Stimulated activated naive CD8-positive, alpha-beta T cell treated with anti-CD3 and anti-CD28 coated beads, Interleukin-15, amount 100 ng/mL, for 72 hours (primary cell): ENCODE results near the gene ZNF764.

Source experiments
- ATAC-seq: fragments of 150-1000 bp; cut with Tn5 transposase; 2 replicates; pipeline ENCODE4 v1.10.0; 2021; ENCODE audit warnings: mild to moderate bottlenecking, moderate library complexity
- DNase-seq, 2 donors: peaks; one replicate each; pipeline ENCODE4 v3.0.0; 2021 to 2022
- H3K27ac Mint-ChIP-seq, 2 donors: one replicate each; pipeline ENCODE4 v1.8.0; 2022; ENCODE audit warnings: mild to moderate bottlenecking in 2 of 2, mixed read lengths in 2 of 2, moderate library complexity in 2 of 2
- H3K27me3 Mint-ChIP-seq: one replicate; pipeline ENCODE4 v1.8.0; 2022; ENCODE audit warnings: mixed read lengths
- H3K4me1 Mint-ChIP-seq: one replicate; pipeline ENCODE4 v1.8.0; 2022; ENCODE audit warnings: mild to moderate bottlenecking, mixed read lengths
- H3K4me3 Mint-ChIP-seq, 2 donors: one replicate each; pipeline ENCODE4 v1.8.0; 2022; ENCODE audit warnings: mild to moderate bottlenecking in 2 of 2, mixed read lengths in 2 of 2, moderate library complexity in 1 of 2
- H3K9me3 Mint-ChIP-seq, 2 donors: one replicate each; pipeline ENCODE4 v1.8.0; 2022; ENCODE audit warnings: mixed read lengths in 2 of 2

ZNF764 gene

GRCh38 chr16:30582611-30583340 lies 24.6 kb upstream of the ZNF764 start:
- H3K4me3 Mint-ChIP-seq: no peak overlapping the region

DNA sequence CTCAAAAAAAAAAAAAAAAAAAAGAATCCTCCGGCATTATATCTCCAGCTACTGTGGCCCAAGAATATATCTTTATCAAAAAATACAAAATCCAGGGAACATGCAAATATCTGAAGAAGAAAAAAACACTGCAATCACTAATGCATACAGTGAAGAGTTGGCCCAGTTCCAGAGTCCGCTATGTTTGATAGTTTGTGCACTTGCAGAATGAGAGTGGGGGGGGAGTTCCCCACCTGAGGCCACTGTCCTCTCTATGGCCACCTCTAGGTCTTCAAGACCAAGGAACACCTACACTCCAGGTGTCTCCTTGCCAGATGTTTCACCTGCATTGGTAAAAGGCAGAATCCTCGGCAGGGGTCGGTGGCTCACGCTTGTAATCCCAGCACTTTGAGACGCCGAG lies 23.3 kb upstream of the ZNF764 start:
- H3K4me1 Mint-ChIP-seq: peaks cover 29% of the 10 kb centered on the region
- no peak for DNase-seq
- no peaks in the 10 kb centered on the region for H3K27me3 Mint-ChIP-seq
- H3K4me3 Mint-ChIP-seq: no peak overlapping the region
- no peaks in the 10 kb centered on the region for H3K9me3 Mint-ChIP-seq
- no peak overlapping the region for H3K27ac Mint-ChIP-seq
- ATAC-seq: no peak

More at GRCh38 chr16:30582611-30583340, 24.6 kb upstream of the ZNF764 start:
- ATAC-seq (no peak), DNase-seq (no peak)
- Mint-ChIP-seq H3K4me1 (peaks cover 37% of the 10 kb centered on the region), H3K27me3 (no peaks in the 10 kb centered on the region), H3K27ac (peak overlapping the region in 1 of 2 donors; percentile 21), H3K9me3 (no peaks in the 10 kb centered on the region)

GRCh38 chr16:30574678-30575077 lies 16.5 kb upstream of the ZNF764 start:
- DNase-seq (no peak), ATAC-seq (no peak)
- Mint-ChIP-seq H3K4me1 (peaks cover 36% of the 10 kb centered on the region), H3K4me3 (no peak overlapping the region), H3K27me3 (no peaks in the 10 kb centered on the region), H3K9me3 (no peaks in the 10 kb centered on the region), H3K27ac (no peak overlapping the region)

DNA sequence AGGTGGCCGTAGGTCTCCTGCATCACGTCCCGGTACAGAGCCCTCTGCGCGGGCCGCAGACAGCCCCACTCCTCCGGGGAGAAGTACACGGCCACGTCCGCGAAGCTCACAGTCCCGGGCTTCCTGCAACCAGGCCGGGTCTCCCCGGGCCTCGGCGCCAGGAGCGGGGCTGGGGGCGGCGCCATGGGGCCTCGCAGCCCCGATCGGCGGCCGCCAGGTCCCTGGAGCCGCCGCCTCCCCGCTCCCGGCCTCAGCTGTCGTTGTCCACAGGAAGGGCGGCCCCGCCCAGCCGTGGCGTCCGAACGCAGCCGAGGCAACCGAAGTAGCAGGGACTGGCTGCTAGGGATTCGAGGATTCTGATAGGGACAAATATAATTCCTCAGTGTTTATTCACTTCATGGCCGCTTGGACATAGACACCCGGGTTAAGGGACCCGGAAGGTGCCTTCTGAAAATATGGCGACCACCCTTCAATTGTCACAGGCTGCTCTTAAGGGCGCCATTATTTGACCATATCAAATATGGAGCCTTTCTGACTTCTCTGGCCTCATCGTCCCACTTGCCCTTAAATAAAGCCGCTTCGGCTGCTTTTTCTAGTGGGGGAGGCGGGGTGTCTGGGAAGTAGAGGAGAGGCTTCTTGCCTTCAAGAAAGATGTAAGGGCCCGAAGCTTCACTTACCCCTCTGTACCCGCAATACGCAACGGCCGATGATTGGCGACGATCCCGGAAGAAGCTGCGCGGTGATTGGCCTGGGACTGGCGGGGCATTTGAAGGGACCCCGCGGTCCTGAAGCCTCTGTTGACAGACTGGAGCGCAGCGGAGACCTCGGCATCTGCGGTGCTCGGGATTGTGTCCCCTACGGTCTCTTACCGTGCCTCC lies 13.5 kb upstream of the ZNF764 start, which contains the start of gene ZNF688:
Gene ZNF688, minus strand, starts transcription at position 270 of the 878 bp plus-strand sequence. Its CDS starts 85 bp downstream, at position 185.
- ATAC-seq: peak; percentile 89
- peaks cover 62% of the 10 kb centered on the region for H3K4me1 Mint-ChIP-seq
- peak; percentile 90 to 95 for DNase-seq

DNA sequence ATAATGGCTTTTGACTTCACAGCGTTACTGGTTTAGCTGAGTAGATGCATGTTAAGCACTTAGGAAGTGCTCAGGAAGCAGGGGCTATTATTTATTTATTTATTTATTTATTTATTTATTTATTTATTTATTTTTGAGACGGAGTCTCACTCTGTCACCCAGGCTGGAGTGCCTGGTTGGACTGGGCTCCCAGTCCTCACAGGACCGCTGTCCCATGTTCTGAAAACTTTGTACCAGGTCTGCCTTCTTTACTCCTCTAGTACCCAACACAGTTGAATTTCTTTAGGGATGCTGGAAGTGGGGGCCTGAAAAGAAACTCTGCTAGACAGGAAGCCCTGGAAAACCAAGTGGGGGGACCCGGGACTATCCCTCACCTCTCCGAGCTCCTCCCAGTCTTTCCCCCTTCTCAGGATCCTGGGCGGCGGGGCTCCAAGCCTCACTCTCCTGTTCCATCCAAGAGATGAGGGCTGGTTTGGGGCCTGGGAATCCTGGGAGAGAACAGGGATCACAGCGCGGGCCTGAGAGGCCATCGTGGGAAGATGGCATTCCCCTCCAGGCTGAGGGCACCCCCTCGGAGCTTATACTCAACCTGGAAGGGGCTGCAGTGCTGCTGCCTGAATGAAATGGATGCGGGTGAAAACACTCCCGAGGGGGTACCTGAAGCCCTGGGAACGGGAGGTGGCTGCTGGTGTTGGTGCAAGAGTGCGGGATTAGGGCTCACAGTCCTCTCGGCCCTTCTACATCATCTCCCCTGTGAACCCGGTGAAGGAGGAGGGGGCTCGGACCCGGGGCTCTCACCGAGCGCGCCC lies 12.7 kb upstream of the ZNF764 start:
- H3K4me1 Mint-ChIP-seq: peaks cover 63% of the 10 kb centered on the region
- DNase-seq (no peak), ATAC-seq (no peak)
- H3K27ac Mint-ChIP-seq: peak overlapping the region; percentile 95 to 96
- no peaks in the 10 kb centered on the region for H3K27me3 Mint-ChIP-seq
- peak overlapping the region; percentile 87 to 93 for H3K4me3 Mint-ChIP-seq
- no peaks in the 10 kb centered on the region for H3K9me3 Mint-ChIP-seq

More for the DNA sequence above, 13.5 kb upstream of the ZNF764 start, which contains the start of gene ZNF688:
- no peaks in the 10 kb centered on the region for H3K27me3 Mint-ChIP-seq
- H3K9me3 Mint-ChIP-seq: no peaks in the 10 kb centered on the region
- peak within 1 kb of the TSS; percentile 95 to 96 for H3K27ac Mint-ChIP-seq
- H3K4me3 Mint-ChIP-seq: peak within 1 kb of the TSS; percentile 87 to 93

DNA sequence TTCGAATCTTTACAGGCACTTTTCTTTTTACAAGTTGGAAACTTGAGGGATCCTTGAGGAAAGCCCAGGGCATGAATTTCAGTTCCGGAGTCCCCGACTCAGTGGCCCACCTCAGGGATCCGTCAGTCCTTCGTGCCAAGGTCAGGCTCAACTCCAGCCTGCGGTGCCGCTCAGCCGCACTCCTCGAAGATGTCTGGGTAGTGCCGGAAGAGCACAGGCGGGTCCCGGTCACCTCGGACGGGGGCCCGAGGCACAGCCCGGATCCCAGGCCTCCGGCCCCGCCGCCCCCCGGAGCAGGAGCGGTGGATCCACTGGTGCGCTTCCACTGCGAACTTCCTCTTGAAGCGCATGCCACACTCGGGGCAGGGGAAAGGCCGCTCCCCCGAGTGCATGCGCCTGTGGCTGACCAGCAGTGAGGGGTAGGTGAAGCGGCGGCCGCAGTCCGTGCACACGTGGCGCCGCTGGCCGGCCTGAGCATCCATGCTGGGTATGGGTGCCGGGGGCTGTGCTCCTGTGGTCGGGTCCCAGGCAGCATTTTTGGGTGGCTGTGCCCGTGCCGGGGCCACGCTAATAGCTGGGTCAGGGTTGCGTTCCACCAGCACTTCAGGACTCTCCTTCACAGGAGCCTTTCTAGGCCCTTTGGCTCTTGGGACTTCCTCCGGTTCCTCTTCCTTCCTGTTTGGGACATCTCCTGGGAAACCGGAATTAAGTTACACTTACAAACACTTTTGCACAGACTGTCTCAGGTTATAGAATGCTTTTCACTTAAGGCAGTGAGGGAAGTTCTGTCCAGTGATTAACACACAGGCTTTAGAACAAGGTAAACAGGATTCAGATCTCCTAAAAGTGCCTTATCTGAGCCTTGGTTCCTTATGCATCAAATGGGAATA lies 11.8 kb upstream of the ZNF764 start:
- H3K27ac Mint-ChIP-seq: peak overlapping the region in 1 of 2 donors; percentile 19
- DNase-seq: no peak
- H3K9me3 Mint-ChIP-seq: no peaks in the 10 kb centered on the region
- H3K4me3 Mint-ChIP-seq: peak overlapping the region in 1 of 2 donors; percentile 87
- ATAC-seq: no peak
- H3K27me3 Mint-ChIP-seq: no peaks in the 10 kb centered on the region
- H3K4me1 Mint-ChIP-seq: peaks cover 54% of the 10 kb centered on the region

DNA sequence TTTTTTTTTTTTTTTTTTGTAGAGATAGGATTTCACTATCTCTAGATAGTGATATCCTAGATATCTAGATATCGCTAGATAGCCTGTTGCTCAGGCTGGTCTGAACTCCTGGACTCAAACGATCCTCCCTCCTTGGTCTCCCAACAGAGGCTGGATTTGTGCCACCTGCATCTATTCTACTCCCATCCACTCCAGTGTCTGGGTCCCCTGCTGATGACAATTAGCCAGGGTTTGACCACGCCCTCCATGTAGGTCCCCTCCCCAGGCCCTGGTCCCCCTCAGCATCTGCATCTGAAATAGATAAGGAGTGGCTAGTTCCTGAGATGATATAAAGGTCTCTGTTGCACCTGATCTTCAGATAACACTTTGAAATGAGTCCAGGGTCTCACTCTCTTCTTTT lies 11.1 kb upstream of the ZNF764 start:
- Mint-ChIP-seq H3K4me1 (peaks cover 48% of the 10 kb centered on the region), H3K27me3 (no peaks in the 10 kb centered on the region), H3K27ac (no peak overlapping the region), H3K4me3 (peak overlapping the region; percentile 28 to 49), H3K9me3 (no peaks in the 10 kb centered on the region)
- no peak for DNase-seq
- ATAC-seq: no peak

DNA sequence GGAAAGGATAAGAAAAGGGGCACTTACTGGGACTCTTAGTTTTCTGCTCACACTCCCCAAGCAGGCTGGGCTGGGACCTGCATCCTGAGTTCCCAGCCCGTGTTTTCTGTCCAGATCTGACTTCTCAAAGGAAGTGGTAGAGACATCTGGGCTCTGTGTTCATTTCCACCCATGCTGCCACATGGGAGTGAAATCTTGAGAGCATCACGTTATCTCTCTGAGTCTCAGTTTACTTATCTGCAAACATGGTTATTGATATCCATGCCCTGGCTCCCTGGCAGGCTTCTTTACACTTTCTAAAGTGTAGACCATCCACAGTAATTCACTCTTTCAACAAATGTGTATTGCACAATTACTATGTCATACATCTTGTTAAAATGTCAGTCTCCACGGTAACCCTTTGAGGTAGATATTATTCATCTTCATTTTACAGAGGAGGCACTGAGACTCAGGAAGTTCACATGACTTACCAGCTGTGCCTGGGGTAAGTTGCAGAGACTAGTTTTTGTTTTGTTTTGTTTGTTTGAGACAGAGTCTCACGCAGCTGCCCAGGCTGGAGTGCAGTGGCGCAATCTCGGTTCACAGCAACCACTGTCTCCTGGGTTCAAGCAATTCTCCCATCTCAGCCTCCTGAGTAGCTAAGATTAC lies 9.9 kb upstream of the ZNF764 start:
- peak; percentile 30 to 54 for DNase-seq
- Mint-ChIP-seq H3K4me3 (peak overlapping the region; percentile 64 to 74), H3K27ac (peak overlapping the region; percentile 96 to 97), H3K27me3 (no peaks in the 10 kb centered on the region), H3K4me1 (peaks cover 43% of the 10 kb centered on the region), H3K9me3 (no peaks in the 10 kb centered on the region)
- ATAC-seq: peak; percentile 63

DNA sequence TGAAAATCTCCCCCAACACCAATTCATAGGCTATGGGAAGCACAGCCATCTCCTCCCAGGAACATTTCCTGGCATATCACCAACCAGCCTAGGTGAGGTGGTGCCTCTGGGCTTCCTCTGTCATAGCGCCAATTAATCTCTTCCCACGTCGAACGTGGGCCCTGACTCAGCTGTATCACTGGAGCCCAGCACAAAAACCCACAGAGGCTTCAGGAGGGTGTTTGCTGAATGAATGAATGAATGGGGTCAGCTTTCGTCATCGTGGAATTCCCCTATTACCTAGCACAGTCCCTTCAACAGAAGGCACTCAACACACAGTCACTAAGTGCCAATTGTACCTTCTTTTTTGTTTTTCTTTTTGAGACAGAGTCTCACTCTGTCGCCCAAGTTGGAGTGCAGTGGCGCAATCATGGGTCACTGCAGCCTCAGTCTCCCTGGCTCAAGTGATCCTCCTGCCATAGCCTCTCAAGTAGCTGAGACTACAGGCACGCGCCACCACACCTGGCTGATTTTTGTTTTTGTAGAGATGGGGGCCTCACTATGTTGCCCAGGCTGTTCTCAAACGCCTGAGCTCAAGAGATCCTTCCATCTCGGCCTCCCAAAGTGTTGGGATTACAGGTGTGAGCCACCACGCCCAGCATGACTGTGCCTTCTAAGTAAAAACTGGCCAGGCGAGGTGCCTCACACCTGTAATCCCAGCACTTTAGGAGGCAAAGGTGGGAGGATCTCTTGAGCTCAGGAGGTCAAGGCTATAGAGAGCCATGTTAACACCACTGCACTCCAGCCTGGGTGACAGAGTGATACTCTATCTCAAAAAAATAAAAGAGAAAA lies 9.2 kb upstream of the ZNF764 start:
- peaks cover 44% of the 10 kb centered on the region for H3K4me1 Mint-ChIP-seq

DNA sequence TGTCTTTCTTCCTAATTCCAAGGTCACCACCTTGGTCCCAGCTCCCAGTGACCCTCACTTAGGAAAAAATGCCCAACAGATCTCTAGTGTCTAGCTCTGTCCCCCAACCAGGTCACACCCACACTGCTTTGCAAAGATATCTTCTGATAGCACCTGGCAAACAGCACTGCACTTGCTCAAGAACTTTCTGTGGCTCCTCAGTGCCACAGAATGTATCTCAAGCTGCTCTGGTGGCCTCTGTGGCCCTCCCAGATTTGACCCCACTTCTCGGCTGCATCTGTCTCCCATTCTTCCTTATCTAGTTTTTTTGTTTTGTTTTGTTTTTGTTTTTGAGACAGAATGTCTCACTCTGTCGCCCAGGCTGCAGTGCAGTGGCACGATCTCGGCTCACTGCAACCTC lies 8.4 kb upstream of the ZNF764 start:
- H3K4me3 Mint-ChIP-seq: no peak overlapping the region
- DNase-seq: no peak
- ATAC-seq: no peak
- H3K4me1 Mint-ChIP-seq: peaks cover 47% of the 10 kb centered on the region
- no peaks in the 10 kb centered on the region for H3K27me3 Mint-ChIP-seq
- H3K27ac Mint-ChIP-seq: no peak overlapping the region
- H3K9me3 Mint-ChIP-seq: no peaks in the 10 kb centered on the region

More for the DNA sequence above, 9.2 kb upstream of the ZNF764 start:
- peak overlapping the region; percentile 40 to 74 for H3K4me3 Mint-ChIP-seq
- peak overlapping the region; percentile 63 to 96 for H3K27ac Mint-ChIP-seq
- peak; percentile 51 for ATAC-seq
- H3K9me3 Mint-ChIP-seq: no peaks in the 10 kb centered on the region
- H3K27me3 Mint-ChIP-seq: no peaks in the 10 kb centered on the region
- DNase-seq: peak; percentile 41 to 74

GRCh38 chr16:30565984-30566383 lies 7.8 kb upstream of the ZNF764 start:
- Mint-ChIP-seq H3K27ac (no peak overlapping the region), H3K27me3 (no peaks in the 10 kb centered on the region), H3K4me3 (no peak overlapping the region), H3K9me3 (no peaks in the 10 kb centered on the region), H3K4me1 (peaks cover 50% of the 10 kb centered on the region)
- DNase-seq (no peak), ATAC-seq (no peak)

DNA sequence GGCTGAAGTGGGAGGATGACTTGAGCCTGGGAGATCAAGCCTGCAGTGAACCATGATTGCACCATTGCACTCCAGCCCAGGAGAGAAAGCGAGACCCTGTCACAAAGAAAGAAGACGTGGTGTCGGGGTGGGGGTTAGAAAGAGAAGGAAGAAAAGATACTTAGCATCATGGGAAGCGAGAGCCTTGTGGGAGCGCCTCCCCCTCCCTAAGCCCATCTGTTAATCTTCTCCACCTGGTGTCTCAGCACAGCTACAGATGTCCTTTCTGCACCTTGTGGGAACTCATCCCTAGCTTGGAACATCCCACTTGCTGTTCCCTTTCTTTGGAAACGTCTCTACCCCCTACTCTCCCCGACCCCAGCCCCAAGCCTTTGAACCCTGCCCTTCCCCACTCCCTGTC lies 7.4 kb upstream of the ZNF764 start:
- H3K27ac Mint-ChIP-seq: no peak overlapping the region
- DNase-seq: no peak
- peaks cover 50% of the 10 kb centered on the region for H3K4me1 Mint-ChIP-seq
- no peak for ATAC-seq
- H3K27me3 Mint-ChIP-seq: no peaks in the 10 kb centered on the region
- H3K4me3 Mint-ChIP-seq: no peak overlapping the region
- no peaks in the 10 kb centered on the region for H3K9me3 Mint-ChIP-seq

DNA sequence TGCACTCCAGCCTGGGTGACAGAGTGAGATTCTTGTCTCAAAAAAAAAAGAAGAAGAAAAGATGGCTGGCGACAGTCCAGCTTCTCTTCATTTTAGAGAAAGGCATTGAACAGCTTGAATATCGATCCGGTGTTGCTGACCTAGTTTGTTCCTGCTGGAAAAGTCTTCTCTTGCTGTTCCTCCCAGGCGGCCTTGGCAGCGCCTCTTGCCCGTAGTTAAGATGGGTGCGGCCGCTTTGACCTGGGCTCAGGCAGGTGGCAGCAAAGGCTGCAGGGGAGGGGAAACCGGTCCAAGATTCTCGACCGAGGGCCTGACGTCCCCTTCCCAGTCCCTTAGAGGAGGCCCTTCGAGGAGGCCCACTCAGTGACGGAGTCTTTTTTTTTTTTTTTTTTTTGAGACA lies 3.8 kb upstream of the ZNF764 start:
- H3K4me3 Mint-ChIP-seq: peak overlapping the region; percentile 79 to 91
- ATAC-seq (no peak), DNase-seq (no peak)
- peaks cover 46% of the 10 kb centered on the region for H3K4me1 Mint-ChIP-seq
- H3K27me3 Mint-ChIP-seq: no peaks in the 10 kb centered on the region
- no peaks in the 10 kb centered on the region for H3K9me3 Mint-ChIP-seq
- peak overlapping the region; percentile 46 to 95 for H3K27ac Mint-ChIP-seq
